ENCODE results near the gene MRM3.

GRCh38 chr17:733743-734142 is 48.4 kb upstream of the MRM3 start:
- TF ChIP-seq CTCF (IDR thresholded peaks at IDR 0.05; ENCODE audit: low read depth, low read length, poor library complexity, severe bottlenecking), result no peak
- TF ChIP-seq EZH2phosphoT487 (IDR thresholded peaks at IDR 0.05; ENCODE audit: borderline replicate concordance, low read length), result no peak

All from DOHH2 (cell line).